Fibroblast of upper back skin (primary cell): ENCODE results near the gene SLC17A1.

Experiments
- DNase-seq: peaks from one replicate; pipeline ENCODE4 v3.0.0-alpha.2; 2013

Gene SLC17A1

GRCh38 chr6:25830458-25830857 lies 1.4 kb downstream of the SLC17A1 start:
- no peak for DNase-seq

- DNase-seq = no peak
Measured at GRCh38 chr6:25829375-25829774, 2.5 kb downstream of the SLC17A1 start.

GRCh38 chr6:25821341-25821740 lies 10.5 kb downstream of the SLC17A1 start:
- no peak for DNase-seq

- no peak for DNase-seq
Measured at GRCh38 chr6:25816252-25816651, 15.6 kb downstream of the SLC17A1 start.

- DNase-seq = no peak
Measured at GRCh38 chr6:25815194-25815593, 16.7 kb downstream of the SLC17A1 start.

- DNase-seq = no peak
Measured at GRCh38 chr6:25804804-25805203, 27.0 kb downstream of the SLC17A1 start.

- no peak for DNase-seq
Measured at GRCh38 chr6:25801436-25801835, 30.4 kb downstream of the SLC17A1 start.

GRCh38 chr6:25794784-25795183 lies 37.1 kb downstream of the SLC17A1 start:
- DNase-seq = no peak

- no peak for DNase-seq
Measured at GRCh38 chr6:25793970-25794369, 37.9 kb downstream of the SLC17A1 start.

- DNase-seq = no peak
Measured at GRCh38 chr6:25792016-25792415, 39.8 kb downstream of the SLC17A1 start.

GRCh38 chr6:25789475-25789874 lies 42.4 kb downstream of the SLC17A1 start:
- DNase-seq = no peak

GRCh38 chr6:25788305-25788922 lies 43.4 kb downstream of the SLC17A1 start:
- DNase-seq = peak; percentile 36

GRCh38 chr6:25787428-25787827 lies 44.4 kb downstream of the SLC17A1 start:
- DNase-seq = no peak

GRCh38 chr6:25781134-25781533 lies 50.7 kb downstream of the SLC17A1 start:
- no peak for DNase-seq

- no peak for DNase-seq
Measured at GRCh38 chr6:25777856-25778649, 53.8 kb downstream of the SLC17A1 start.

- no peak for DNase-seq
Measured at GRCh38 chr6:25777031-25777430, 54.8 kb downstream of the SLC17A1 start.

- DNase-seq = no peak
Measured at GRCh38 chr6:25774120-25774715, 57.6 kb downstream of the SLC17A1 start.

GRCh38 chr6:25769983-25770382 lies 61.9 kb downstream of the SLC17A1 start:
- no peak for DNase-seq

GRCh38 chr6:25768566-25768965 lies 63.3 kb downstream of the SLC17A1 start:
- no peak for DNase-seq

- no peak for DNase-seq
Measured at GRCh38 chr6:25764611-25765010, 67.2 kb downstream of the SLC17A1 start.

GRCh38 chr6:25757936-25758642 lies 73.8 kb downstream of the SLC17A1 start:
- no peak for DNase-seq

GRCh38 chr6:25756382-25757363 lies 75.2 kb downstream of the SLC17A1 start:
- no peak for DNase-seq
